ENCODE measurements around the gene SGPP1.

The SGPP1 gene

DNA sequence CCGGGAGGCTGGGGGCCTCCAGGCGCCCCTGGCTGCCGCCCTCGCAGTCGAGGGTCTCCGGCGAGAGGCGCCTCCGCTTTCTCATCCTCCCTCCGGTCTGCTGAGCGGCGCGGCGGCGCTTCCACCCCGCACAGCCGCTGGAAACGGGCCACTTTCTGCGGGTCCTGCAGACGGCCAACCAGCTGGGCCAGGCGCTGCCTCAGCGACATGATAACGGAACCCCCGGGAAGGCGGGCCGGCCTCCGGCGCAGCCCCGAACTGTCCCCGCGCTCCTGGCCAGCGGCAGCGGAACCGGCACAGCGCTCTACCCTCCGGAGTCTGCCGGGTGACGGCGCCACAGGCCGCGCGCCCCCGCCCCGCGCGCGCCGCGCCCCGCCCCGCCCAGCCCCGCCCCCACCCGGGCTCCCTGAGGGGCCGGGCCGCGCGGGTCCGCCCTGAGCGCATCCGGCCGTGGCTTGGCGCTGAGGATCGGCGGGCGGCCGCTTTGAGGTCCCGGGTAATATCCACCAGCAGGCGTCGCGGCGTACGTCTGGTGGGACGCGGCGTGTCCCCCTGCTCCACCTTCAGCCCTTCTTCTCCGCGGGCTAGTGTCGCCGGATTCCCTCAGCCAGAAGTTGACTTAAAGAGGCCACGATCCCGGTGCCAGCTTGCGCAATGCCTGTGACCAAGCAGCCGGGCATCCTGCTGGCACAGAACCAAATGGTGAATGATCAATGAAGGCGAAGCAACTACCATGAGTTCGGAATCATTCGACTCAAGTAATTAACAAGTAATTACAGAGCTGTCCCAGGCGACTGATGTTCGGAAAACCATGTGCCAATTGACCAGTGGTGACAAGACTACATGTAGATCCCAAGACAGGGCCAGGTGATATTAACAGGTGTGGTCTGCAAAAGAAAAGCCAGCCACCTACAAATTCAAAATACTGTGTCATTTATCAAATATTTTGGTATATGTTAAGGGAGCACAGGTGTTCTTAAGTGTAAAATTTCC, at the start of gene SGPP1 (continued):
- TF ChIP-seq, protein P1, sequence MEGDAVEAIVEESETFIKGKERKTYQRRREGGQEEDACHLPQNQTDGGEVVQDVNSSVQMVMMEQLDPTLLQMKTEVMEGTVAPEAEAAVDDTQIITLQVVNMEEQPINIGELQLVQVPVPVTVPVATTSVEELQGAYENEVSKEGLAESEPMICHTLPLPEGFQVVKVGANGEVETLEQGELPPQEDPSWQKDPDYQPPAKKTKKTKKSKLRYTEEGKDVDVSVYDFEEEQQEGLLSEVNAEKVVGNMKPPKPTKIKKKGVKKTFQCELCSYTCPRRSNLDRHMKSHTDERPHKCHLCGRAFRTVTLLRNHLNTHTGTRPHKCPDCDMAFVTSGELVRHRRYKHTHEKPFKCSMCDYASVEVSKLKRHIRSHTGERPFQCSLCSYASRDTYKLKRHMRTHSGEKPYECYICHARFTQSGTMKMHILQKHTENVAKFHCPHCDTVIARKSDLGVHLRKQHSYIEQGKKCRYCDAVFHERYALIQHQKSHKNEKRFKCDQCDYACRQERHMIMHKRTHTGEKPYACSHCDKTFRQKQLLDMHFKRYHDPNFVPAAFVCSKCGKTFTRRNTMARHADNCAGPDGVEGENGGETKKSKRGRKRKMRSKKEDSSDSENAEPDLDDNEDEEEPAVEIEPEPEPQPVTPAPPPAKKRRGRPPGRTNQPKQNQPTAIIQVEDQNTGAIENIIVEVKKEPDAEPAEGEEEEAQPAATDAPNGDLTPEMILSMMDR (tag by site-specific recombination; IDR thresholded peaks at IDR 0.05) = 0 out of 2 replicates have a peak, but pooled peaks have one; percentile 25
- TF ChIP-seq SETDB1 (IDR thresholded peaks at IDR 0.05; ENCODE audit: insufficient read length, low read length) = no peak
- no peak for TF ChIP-seq PRDM1 (tag by site-specific recombination; IDR thresholded peaks at IDR 0.05)
- TF ChIP-seq, protein P2, sequence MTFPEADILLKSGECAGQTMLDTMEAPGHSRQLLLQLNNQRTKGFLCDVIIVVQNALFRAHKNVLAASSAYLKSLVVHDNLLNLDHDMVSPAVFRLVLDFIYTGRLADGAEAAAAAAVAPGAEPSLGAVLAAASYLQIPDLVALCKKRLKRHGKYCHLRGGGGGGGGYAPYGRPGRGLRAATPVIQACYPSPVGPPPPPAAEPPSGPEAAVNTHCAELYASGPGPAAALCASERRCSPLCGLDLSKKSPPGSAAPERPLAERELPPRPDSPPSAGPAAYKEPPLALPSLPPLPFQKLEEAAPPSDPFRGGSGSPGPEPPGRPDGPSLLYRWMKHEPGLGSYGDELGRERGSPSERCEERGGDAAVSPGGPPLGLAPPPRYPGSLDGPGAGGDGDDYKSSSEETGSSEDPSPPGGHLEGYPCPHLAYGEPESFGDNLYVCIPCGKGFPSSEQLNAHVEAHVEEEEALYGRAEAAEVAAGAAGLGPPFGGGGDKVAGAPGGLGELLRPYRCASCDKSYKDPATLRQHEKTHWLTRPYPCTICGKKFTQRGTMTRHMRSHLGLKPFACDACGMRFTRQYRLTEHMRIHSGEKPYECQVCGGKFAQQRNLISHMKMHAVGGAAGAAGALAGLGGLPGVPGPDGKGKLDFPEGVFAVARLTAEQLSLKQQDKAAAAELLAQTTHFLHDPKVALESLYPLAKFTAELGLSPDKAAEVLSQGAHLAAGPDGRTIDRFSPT (tag by site-specific recombination; IDR thresholded peaks at IDR 0.05) = no peak; the same call in 1 of the 2 replicates
- TF ChIP-seq ZNF707 (tag by site-specific recombination; IDR thresholded peaks at IDR 0.05) = no peak
- no peak for TF ChIP-seq OVOL3 (tag by site-specific recombination; IDR thresholded peaks at IDR 0.05)
- TF ChIP-seq, protein P3, sequence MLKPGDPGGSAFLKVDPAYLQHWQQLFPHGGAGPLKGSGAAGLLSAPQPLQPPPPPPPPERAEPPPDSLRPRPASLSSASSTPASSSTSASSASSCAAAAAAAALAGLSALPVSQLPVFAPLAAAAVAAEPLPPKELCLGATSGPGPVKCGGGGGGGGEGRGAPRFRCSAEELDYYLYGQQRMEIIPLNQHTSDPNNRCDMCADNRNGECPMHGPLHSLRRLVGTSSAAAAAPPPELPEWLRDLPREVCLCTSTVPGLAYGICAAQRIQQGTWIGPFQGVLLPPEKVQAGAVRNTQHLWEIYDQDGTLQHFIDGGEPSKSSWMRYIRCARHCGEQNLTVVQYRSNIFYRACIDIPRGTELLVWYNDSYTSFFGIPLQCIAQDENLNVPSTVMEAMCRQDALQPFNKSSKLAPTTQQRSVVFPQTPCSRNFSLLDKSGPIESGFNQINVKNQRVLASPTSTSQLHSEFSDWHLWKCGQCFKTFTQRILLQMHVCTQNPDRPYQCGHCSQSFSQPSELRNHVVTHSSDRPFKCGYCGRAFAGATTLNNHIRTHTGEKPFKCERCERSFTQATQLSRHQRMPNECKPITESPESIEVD (tag by site-specific recombination; IDR thresholded peaks at IDR 0.05) = no peak
- TF ChIP-seq ZNF335 (tag by site-specific recombination; conservative IDR thresholded peaks at IDR 0.05) = peak; percentile 69
- TF ChIP-seq KLF10 (tag by site-specific recombination; IDR thresholded peaks at IDR 0.05) = no peak; the same call in 1 of the 2 replicates
- TF ChIP-seq SP3 (tag by site-specific recombination; IDR thresholded peaks at IDR 0.05) = peak; percentile 32; the same call in 1 of the 2 replicates
- no peak for TF ChIP-seq ZNF221 (tag by site-specific recombination; IDR thresholded peaks at IDR 0.05; ENCODE audit: borderline replicate concordance)
- no peak for TF ChIP-seq ZNF302 (tag by site-specific recombination; IDR thresholded peaks at IDR 0.05; ENCODE audit: low read depth)
- no peak for TF ChIP-seq ZNF473 (tag by site-specific recombination; IDR thresholded peaks at IDR 0.05)
- TF ChIP-seq ZNF514 (tag by site-specific recombination; IDR thresholded peaks at IDR 0.05) = no peak
- TF ChIP-seq ZFHX2 (tag by site-specific recombination; conservative IDR thresholded peaks at IDR 0.05) = no peak
- TF ChIP-seq ZNF140 (tag by site-specific recombination; IDR thresholded peaks at IDR 0.05) = no peak
- TF ChIP-seq ZNF2 (tag by site-specific recombination; IDR thresholded peaks at IDR 0.05) = no peak
- TF ChIP-seq, protein P4, sequence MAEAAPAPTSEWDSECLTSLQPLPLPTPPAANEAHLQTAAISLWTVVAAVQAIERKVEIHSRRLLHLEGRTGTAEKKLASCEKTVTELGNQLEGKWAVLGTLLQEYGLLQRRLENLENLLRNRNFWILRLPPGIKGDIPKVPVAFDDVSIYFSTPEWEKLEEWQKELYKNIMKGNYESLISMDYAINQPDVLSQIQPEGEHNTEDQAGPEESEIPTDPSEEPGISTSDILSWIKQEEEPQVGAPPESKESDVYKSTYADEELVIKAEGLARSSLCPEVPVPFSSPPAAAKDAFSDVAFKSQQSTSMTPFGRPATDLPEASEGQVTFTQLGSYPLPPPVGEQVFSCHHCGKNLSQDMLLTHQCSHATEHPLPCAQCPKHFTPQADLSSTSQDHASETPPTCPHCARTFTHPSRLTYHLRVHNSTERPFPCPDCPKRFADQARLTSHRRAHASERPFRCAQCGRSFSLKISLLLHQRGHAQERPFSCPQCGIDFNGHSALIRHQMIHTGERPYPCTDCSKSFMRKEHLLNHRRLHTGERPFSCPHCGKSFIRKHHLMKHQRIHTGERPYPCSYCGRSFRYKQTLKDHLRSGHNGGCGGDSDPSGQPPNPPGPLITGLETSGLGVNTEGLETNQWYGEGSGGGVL (tag by site-specific recombination; IDR thresholded peaks at IDR 0.05) = no peak
- no peak for TF ChIP-seq ZNF423 (tag by site-specific recombination; IDR thresholded peaks at IDR 0.05)
- TF ChIP-seq ZNF843 (tag by site-specific recombination; IDR thresholded peaks at IDR 0.05) = no peak
- TF ChIP-seq ZNF214 (tag by site-specific recombination; IDR thresholded peaks at IDR 0.05; ENCODE audit: borderline replicate concordance) = no peak
- no peak for TF ChIP-seq ZNF610 (tag by site-specific recombination; IDR thresholded peaks at IDR 0.05; ENCODE audit: borderline replicate concordance)
- no peak for TF ChIP-seq ZNF791 (tag by site-specific recombination; IDR thresholded peaks at IDR 0.05)
- TF ChIP-seq, protein P5, sequence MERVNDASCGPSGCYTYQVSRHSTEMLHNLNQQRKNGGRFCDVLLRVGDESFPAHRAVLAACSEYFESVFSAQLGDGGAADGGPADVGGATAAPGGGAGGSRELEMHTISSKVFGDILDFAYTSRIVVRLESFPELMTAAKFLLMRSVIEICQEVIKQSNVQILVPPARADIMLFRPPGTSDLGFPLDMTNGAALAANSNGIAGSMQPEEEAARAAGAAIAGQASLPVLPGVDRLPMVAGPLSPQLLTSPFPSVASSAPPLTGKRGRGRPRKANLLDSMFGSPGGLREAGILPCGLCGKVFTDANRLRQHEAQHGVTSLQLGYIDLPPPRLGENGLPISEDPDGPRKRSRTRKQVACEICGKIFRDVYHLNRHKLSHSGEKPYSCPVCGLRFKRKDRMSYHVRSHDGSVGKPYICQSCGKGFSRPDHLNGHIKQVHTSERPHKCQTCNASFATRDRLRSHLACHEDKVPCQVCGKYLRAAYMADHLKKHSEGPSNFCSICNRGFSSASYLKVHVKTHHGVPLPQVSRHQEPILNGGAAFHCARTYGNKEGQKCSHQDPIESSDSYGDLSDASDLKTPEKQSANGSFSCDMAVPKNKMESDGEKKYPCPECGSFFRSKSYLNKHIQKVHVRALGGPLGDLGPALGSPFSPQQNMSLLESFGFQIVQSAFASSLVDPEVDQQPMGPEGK (tag by site-specific recombination; IDR thresholded peaks at IDR 0.05) = 0 out of 2 replicates have a peak, but pooled peaks have one; percentile 29
- TF ChIP-seq, protein P6, sequence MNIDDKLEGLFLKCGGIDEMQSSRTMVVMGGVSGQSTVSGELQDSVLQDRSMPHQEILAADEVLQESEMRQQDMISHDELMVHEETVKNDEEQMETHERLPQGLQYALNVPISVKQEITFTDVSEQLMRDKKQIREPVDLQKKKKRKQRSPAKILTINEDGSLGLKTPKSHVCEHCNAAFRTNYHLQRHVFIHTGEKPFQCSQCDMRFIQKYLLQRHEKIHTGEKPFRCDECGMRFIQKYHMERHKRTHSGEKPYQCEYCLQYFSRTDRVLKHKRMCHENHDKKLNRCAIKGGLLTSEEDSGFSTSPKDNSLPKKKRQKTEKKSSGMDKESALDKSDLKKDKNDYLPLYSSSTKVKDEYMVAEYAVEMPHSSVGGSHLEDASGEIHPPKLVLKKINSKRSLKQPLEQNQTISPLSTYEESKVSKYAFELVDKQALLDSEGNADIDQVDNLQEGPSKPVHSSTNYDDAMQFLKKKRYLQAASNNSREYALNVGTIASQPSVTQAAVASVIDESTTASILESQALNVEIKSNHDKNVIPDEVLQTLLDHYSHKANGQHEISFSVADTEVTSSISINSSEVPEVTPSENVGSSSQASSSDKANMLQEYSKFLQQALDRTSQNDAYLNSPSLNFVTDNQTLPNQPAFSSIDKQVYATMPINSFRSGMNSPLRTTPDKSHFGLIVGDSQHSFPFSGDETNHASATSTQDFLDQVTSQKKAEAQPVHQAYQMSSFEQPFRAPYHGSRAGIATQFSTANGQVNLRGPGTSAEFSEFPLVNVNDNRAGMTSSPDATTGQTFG (tag by site-specific recombination; IDR thresholded peaks at IDR 0.05; ENCODE audit: borderline replicate concordance) = no peak
- peak; percentile 89; the same call in 1 of the 2 replicates for TF ChIP-seq TCF7L2 (IDR thresholded peaks at IDR 0.05; ENCODE audit: borderline replicate concordance, low read depth, low read length)
- no peak for TF ChIP-seq ZNF112 (tag by site-specific recombination; IDR thresholded peaks at IDR 0.05)

Measured in HEK293 (cell line).